ENCODE measurements around the gene CDK18. TPM values are rescaled to one million over a fixed set of nuclear protein-coding genes. Genes with fewer than 3 reads are reported as not detected.

CDK18 gene
- total and polyA plus RNA-seq, 2 of the 8 experiments (the other 6 are each of a cell fraction or from before 2014, with no cell fraction given), result 31.2 to 44.0 TPM

GRCh38 chr1:205519541-205520131, 15.2 kb downstream of the CDK18 start:
- ChIA-PET POLR2A (ENCODE audit: partially characterized antibody) (interaction anchor here (1.0 to 3.0 kb wide), 5 partner anchors 11 to 103 kb away, joined by 3 to 17 read pairs (median 4); partner anchors contain the start of gene CDK18), CTCF (ENCODE audit: partially characterized antibody) (interaction anchor here (0.5 to 47.3 kb wide), 10 partner anchors 10 to 264 kb away, joined by 3 to 1626 read pairs (median 6); partner anchors contain the start of gene CDK18)
- H3K18ac ChIP-seq (ENCODE audit: extremely low read depth, low read length), result peak overlapping the region; percentile 64
- H3K4ac ChIP-seq (replicated peaks; ENCODE audit: insufficient read length, low read depth, low read length), result no peak overlapping the region
- H4K5ac ChIP-seq (ENCODE audit: insufficient read length, low read depth, low read length), result peak overlapping the region; percentile 10
- H4K8ac ChIP-seq (ENCODE audit: extremely low read depth, insufficient read depth, low read length), result no peak overlapping the region
- H2AFZ ChIP-seq (ENCODE audit: low read length), result no peak overlapping the region
- peaks cover 8 to 35% (median 21%) of the 10 kb centered on the region in 4 experiments for H3K4me1 ChIP-seq (replicated peaks in 1 of 4; ENCODE audit: control insufficient read depth in 3 of 4, insufficient read depth in 4 of 4, low read length in 3 of 4)
- no peak overlapping the region for H3K56ac ChIP-seq (replicated peaks; ENCODE audit: insufficient read length, low read depth, low read length)
- peaks cover 17% of the 10 kb centered on the region for H3K79me1 ChIP-seq (ENCODE audit: low read depth, low read length)
- peak overlapping the region; percentile 89; the same call in 1 of the 2 replicates for H2BK15ac ChIP-seq (ENCODE audit: low read length)
- H3K9ac ChIP-seq (replicated peaks in 1 of 4; ENCODE audit: extremely low read depth in 1 of 4, low read depth in 3 of 4, low read length in 3 of 4), result no peak overlapping the region
- no peak overlapping the region for H3K14ac ChIP-seq (ENCODE audit: insufficient read length)
- H4K20me1 ChIP-seq (replicated peaks in 1 of 2; ENCODE audit: control insufficient read depth in 1 of 2, insufficient read depth in 2 of 2, low read length in 2 of 2), result peaks cover 5 to 15% of the 10 kb centered on the region in 2 experiments
- H3K4me2 ChIP-seq (ENCODE audit: insufficient read depth in 1 of 2, low read depth in 2 of 2, low read length in 2 of 2), result peak overlapping the region; percentile 3 to 55; a peak in 3 of 4 replicates
- no peak for DNase-seq (ENCODE audit: low read depth in 1 of 2, low spot score in 2 of 2)
- peak overlapping the region; percentile 23 for H4K91ac ChIP-seq (replicated peaks; ENCODE audit: insufficient read length, low read length)
- H3K79me2 ChIP-seq (ENCODE audit: control insufficient read depth in 1 of 2, insufficient read depth in 2 of 2, low read length in 2 of 2), result peaks cover 0 to 3% of the 10 kb centered on the region in 2 experiments; a peak in 1 of 4 replicates
- no peak overlapping the region for H2BK120ac ChIP-seq (replicated peaks; ENCODE audit: low read depth, low read length)
- peak; percentile 41; the same call in 1 of the 2 replicates for TF ChIP-seq TEAD4 (IDR thresholded peaks at IDR 0.05; ENCODE audit: low read depth, low read length)
- no peak for TF ChIP-seq TAF1 (IDR thresholded peaks at IDR 0.05; ENCODE audit: low read depth, low read length)
- no peak overlapping the region for H2AK5ac ChIP-seq (ENCODE audit: low read depth, low read length)
- H2BK5ac ChIP-seq (ENCODE audit: low read depth, low read length), result peak overlapping the region; percentile 87; the same call in 1 of the 2 replicates
- H3K36me3 ChIP-seq (ENCODE audit: control insufficient read depth in 2 of 4, insufficient read depth in 4 of 4, low read length in 3 of 4), result peaks cover 0 to 3% (median under 1%) of the 10 kb centered on the region in 4 experiments; a peak in 1 of 8 replicates
- 33% methylated on average over 6 of the region's 6 CpGs; no CpG with 5 or more reads in 1 of the 2 experiments for WGBS, 2 experiments (ENCODE audit: extremely low coverage in 1 of 2, insufficient coverage in 1 of 2, insufficient read length in 1 of 2, insufficient replicate concordance in 2 of 2, low coverage in 1 of 2, low lambda C conversion rate in 2 of 2, missing lambda C conversion rate in 1 of 2)
- H3K27ac ChIP-seq (ENCODE audit: low read depth, low read length), result no peak overlapping the region
- peak overlapping the region in 3 of 4 experiments; percentile 1 to 16 (median 7); a peak in 2 of 8 replicates for H3K4me3 ChIP-seq (ENCODE audit: extremely low read depth in 1 of 4, insufficient read depth in 2 of 4, low read depth in 3 of 4, low read length in 4 of 4)
- no peak for FAIRE-seq
- H2BK12ac ChIP-seq (ENCODE audit: low read depth, low read length), result peak overlapping the region; percentile 88; the same call in 1 of the 2 replicates
- no peak overlapping the region for H3K23ac ChIP-seq (ENCODE audit: insufficient read length)
- peak overlapping the region; percentile 83 for H2BK20ac ChIP-seq (ENCODE audit: low read length)
- H3K9me3 ChIP-seq (ENCODE audit: insufficient read depth in 2 of 2, low read depth in 1 of 2, low read length in 1 of 2), result no peaks in the 10 kb centered on the region
- no peaks in the 10 kb centered on the region for H3K27me3 ChIP-seq (replicated peaks in 1 of 4; ENCODE audit: control insufficient read depth in 3 of 4, extremely low read depth in 1 of 4, insufficient read depth in 3 of 4, low read length in 3 of 4)
- H3K23me2 ChIP-seq (ENCODE audit: low read depth, low read length), result no peaks in the 10 kb centered on the region
